GM12878 (cell line): ENCODE data around the gene AKT1S1. TPM values are rescaled to one million over a fixed set of nuclear protein-coding genes. Genes with fewer than 3 reads are reported as not detected.

Experiments
- BHLHE40 ChIP-seq, 2 experiments: fragments of 450-650 bp in 1 of 2; IDR thresholded peaks; 2 replicates each; pipeline ENCODE4 v1.6.1; 2011 to 2017; ENCODE audit warnings: low read depth in 2 of 2, borderline replicate concordance in 1 of 2, improper control_type of control experiment in 1 of 2, low read length in 1 of 2, mild to moderate bottlenecking in 1 of 2
- EGR1 ChIP-seq, 2 experiments: IDR thresholded peaks; 1 replicate in 1 of 2; 2 replicates in 1 of 2; pipeline ENCODE4 v1.6.1; 2011 to 2012; ENCODE audit warnings: low read depth in 2 of 2, low read length in 2 of 2, borderline replicate concordance in 1 of 2, mild to moderate bottlenecking in 1 of 2, moderate library complexity in 1 of 2
- HDAC2 ChIP-seq: fragments of 200-600 bp; sonication (generic); IDR thresholded peaks from 2 replicates; pipeline ENCODE4 v1.6.1; 2017
- JUNB ChIP-seq: IDR thresholded peaks from 2 replicates; pipeline ENCODE4 v1.6.1; 2016; ENCODE audit warnings: antibody characterized with exemption, mild to moderate bottlenecking
- JUND ChIP-seq: IDR thresholded peaks from 2 replicates; pipeline ENCODE4 v1.6.1; 2012; ENCODE audit warnings: low read depth, mild to moderate bottlenecking, low read length, improper control_type of control experiment, moderate library complexity
- KLF5 ChIP-seq: fragments of 450-650 bp; IDR thresholded peaks from 2 replicates; pipeline ENCODE4 v1.6.1; 2014; ENCODE audit warnings: mild to moderate bottlenecking; ENCODE audit not compliant: partially characterized antibody
- TCF7 ChIP-seq: IDR thresholded peaks from 2 replicates; pipeline ENCODE4 v1.6.1; 2014; ENCODE audit warnings: antibody characterized with exemption, borderline replicate concordance
- polyA plus RNA-seq, 11 experiments: library from polyadenylated mRNA; depleted of rRNA in 4 of 11; unstranded in 6 of 11; stranded (reverse) in 5 of 11; fragments of >200 nt; fragmentation: Nextera tagmentation in 4 of 11; fragmentation: Illumina TruSeq in 1 of 11; extraction: Ambion mirVana in 4 of 11; extraction: Trizol in 1 of 11; gene quantifications; 1 replicate in 1 of 11; 2 replicates in 10 of 11; pipeline versions ENCODE4 v1.2.1 to v1.2.3, GENCODE V29; 2011 to 2016; ENCODE audit warnings: inconsistent platforms in 2 of 11, missing spikeins in 2 of 11, low read depth in 1 of 11
- total RNA-seq, 4 experiments: library from RNA; depleted of rRNA in 3 of 4; stranded (reverse); fragments of >200 nt in 3 of 4; fragmentation: Illumina TruSeq in 1 of 4; extraction: Trizol in 1 of 4; gene quantifications; 2 replicates each; pipeline versions ENCODE4 v1.2.1 to v1.2.3, GENCODE V29; 2013 to 2021
- TF ChIP-seq, protein P1 (sequence below): fragments of 450-650 bp; IDR thresholded peaks from 2 replicates; pipeline ENCODE4 v1.6.1; 2017; ENCODE audit warnings: low read depth, mild to moderate bottlenecking, moderate library complexity
- TF ChIP-seq, protein P2 (sequence below): IDR thresholded peaks from 2 replicates; pipeline ENCODE4 v1.6.1; 2011; ENCODE audit warnings: borderline replicate concordance, low read depth, mild to moderate bottlenecking, moderate library complexity, mixed read lengths, low read length; ENCODE audit not compliant: insufficient read depth; ENCODE audit errors: extremely low read length

The AKT1S1 gene
- total and polyA plus RNA-seq, 10 of the 15 experiments (the other 5 are each of a cell fraction or from before 2014, with no cell fraction given): 0.43 to 23.0 (median 12.3) TPM

- TF ChIP-seq, protein P1, sequence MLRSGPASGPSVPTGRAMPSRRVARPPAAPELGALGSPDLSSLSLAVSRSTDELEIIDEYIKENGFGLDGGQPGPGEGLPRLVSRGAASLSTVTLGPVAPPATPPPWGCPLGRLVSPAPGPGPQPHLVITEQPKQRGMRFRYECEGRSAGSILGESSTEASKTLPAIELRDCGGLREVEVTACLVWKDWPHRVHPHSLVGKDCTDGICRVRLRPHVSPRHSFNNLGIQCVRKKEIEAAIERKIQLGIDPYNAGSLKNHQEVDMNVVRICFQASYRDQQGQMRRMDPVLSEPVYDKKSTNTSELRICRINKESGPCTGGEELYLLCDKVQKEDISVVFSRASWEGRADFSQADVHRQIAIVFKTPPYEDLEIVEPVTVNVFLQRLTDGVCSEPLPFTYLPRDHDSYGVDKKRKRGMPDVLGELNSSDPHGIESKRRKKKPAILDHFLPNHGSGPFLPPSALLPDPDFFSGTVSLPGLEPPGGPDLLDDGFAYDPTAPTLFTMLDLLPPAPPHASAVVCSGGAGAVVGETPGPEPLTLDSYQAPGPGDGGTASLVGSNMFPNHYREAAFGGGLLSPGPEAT: 0 out of 2 replicates have a peak, but pooled peaks have one; percentile 8
- TF ChIP-seq BHLHE40 (IDR thresholded peaks at IDR 0.05; ENCODE audit: borderline replicate concordance in 1 of 2, low read depth in 2 of 2, low read length in 1 of 2) (0 out of 4 replicates have a peak, but pooled peaks of 1 of the 2 experiments have one; percentile 7), TCF7 (no peak), KLF5 (no peak), HDAC2 (no peak), JUNB (peak; percentile 45; the same call in 1 of the 2 replicates), JUND (no peak), EGR1 (IDR thresholded peaks at IDR 0.05; ENCODE audit: borderline replicate concordance in 1 of 2, low read depth in 2 of 2, low read length in 2 of 2) (no peak)
- TF ChIP-seq, protein P2, sequence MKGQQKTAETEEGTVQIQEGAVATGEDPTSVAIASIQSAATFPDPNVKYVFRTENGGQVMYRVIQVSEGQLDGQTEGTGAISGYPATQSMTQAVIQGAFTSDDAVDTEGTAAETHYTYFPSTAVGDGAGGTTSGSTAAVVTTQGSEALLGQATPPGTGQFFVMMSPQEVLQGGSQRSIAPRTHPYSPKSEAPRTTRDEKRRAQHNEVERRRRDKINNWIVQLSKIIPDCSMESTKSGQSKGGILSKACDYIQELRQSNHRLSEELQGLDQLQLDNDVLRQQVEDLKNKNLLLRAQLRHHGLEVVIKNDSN: peak; percentile 36
Measured at GRCh38 chr19:49847731-49848696, 29.1 kb downstream of the AKT1S1 start (continued).
